GM12878 (cell line): ENCODE measurements around the gene COMMD1.

Experiments
- CREB1 ChIP-seq: IDR thresholded peaks from 2 replicates; pipeline ENCODE4 v1.6.1; 2012; ENCODE audit warnings: low read depth, mild to moderate bottlenecking, inconsistent platforms
- CTCF ChIP-seq, 3 experiments: IDR thresholded peaks in 2 of 3; conservative IDR thresholded peaks in 1 of 3; 2 replicates each; pipeline ENCODE4 v1.5.1; 2011; ENCODE audit warnings: low read depth in 3 of 3, low read length in 3 of 3, mild to moderate bottlenecking in 3 of 3, control low read depth in 2 of 3, moderate library complexity in 2 of 3, inconsistent platforms in 1 of 3, mixed read lengths in 1 of 3; ENCODE audit not compliant: control insufficient read depth in 2 of 3, insufficient read depth in 1 of 3; ENCODE audit errors: extremely low read depth in 1 of 3
- EGR1 ChIP-seq, 2 experiments: IDR thresholded peaks; 1 replicate in 1 of 2; 2 replicates in 1 of 2; pipeline ENCODE4 v1.6.1; 2011 to 2012; ENCODE audit warnings: low read depth in 2 of 2, low read length in 2 of 2, borderline replicate concordance in 1 of 2, mild to moderate bottlenecking in 1 of 2, moderate library complexity in 1 of 2
- HDAC2 ChIP-seq: fragments of 200-600 bp; sonication (generic); IDR thresholded peaks from 2 replicates; pipeline ENCODE4 v1.6.1; 2017
- POLR2A ChIP-seq: IDR thresholded peaks from 2 replicates; pipeline ENCODE4 v1.6.1; 2011; ENCODE audit warnings: low read depth, mild to moderate bottlenecking, low read length
- POLR2AphosphoS5 ChIP-seq: IDR thresholded peaks from 2 replicates; pipeline ENCODE4 v1.6.1; 2011; ENCODE audit warnings: mild to moderate bottlenecking, low read length, inconsistent platforms
- POU2F2 ChIP-seq: IDR thresholded peaks from 3 replicates; pipeline ENCODE4 v1.6.1; 2011; ENCODE audit warnings: low read depth, mild to moderate bottlenecking, low read length, borderline replicate concordance
- PRDM15 ChIP-seq: fragments of 450-650 bp; formaldehyde crosslinking; IDR thresholded peaks from 2 replicates; pipeline ENCODE4 v1.4.0; 2020; ENCODE audit warnings: mild to moderate bottlenecking, moderate library complexity
- REST ChIP-seq: IDR thresholded peaks from 2 replicates; pipeline ENCODE4 v1.6.1; 2012; ENCODE audit warnings: mild to moderate bottlenecking, low read depth, low read length
- SP1 ChIP-seq: IDR thresholded peaks from one replicate; pipeline ENCODE4 v1.6.1; 2011; ENCODE audit warnings: low read depth, low read length
- TAF1 ChIP-seq: IDR thresholded peaks from 2 replicates; pipeline ENCODE4 v1.6.1; 2011; ENCODE audit warnings: mild to moderate bottlenecking, low read depth, low read length, borderline replicate concordance
- ZSCAN29 ChIP-seq: fragments of 450-650 bp; IDR thresholded peaks from 2 replicates; pipeline ENCODE4 v1.6.1; 2017; ENCODE audit warnings: mild to moderate bottlenecking, moderate library complexity

DNA sequence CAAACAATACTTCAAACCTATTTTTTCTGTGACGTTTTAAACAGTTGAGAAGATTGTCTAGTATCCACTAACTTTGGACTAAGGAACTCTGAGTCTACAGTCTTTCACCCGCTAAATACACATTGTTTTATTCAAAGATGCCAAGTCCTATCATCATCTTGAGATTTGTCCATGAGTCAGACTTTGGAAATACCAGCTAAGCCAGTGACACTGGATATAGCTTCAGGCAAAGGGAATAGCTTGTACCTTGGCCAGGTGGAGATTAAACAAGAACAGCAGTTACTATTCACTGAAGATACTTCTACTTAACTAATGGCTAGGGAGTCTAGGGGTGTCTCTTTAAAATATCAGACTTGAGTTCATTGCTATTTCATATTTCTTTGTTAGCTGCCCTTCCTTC lies 137.5 kb downstream of the COMMD1 start:
- TF ChIP-seq PRDM15 (CRISPR knock-in tag) (no peak), SP1 (no peak), EGR1 (IDR thresholded peaks at IDR 0.05; ENCODE audit: borderline replicate concordance in 1 of 2, low read depth in 2 of 2, low read length in 2 of 2) (no peak), CTCF (IDR thresholded peaks at IDR 0.05 in 2 of 3, conservative IDR thresholded peaks at IDR 0.05 in 1 of 3; ENCODE audit: control insufficient read depth in 2 of 3, extremely low read depth in 1 of 3, insufficient read depth in 1 of 3, low read depth in 3 of 3, low read length in 3 of 3) (no peak), POLR2A (no peak), TAF1 (no peak), HDAC2 (no peak), POU2F2 (no peak), ZSCAN29 (no peak), CREB1 (no peak), POLR2AphosphoS5 (no peak), REST (no peak)
